Ovary (tissue), 3 donors: Measurements from ENCODE around the gene SERPINB12.

Experiments used
- POLR2A ChIP-seq: fragments of 450-650 bp; IDR thresholded peaks from one replicate; pipeline ENCODE4 v1.6.1; 2017; ENCODE audit warnings: antibody characterized with exemption, mild to moderate bottlenecking, moderate library complexity
- TF ChIP-seq, protein P1 (sequence below), 3 donors: fragments of 450-650 bp in 2 of 3; fragments of 200-600 bp in 1 of 3; IDR thresholded peaks; one replicate each; pipeline versions ENCODE4 v1.5.1 to v1.8.0; 2016 to 2022; ENCODE audit warnings: antibody characterized with exemption in 3 of 3, mild to moderate bottlenecking in 1 of 3
- donor health status: DM: no; HTN: no; CAD: no.

- no peak for TF ChIP-seq POLR2A
- TF ChIP-seq, protein P1, sequence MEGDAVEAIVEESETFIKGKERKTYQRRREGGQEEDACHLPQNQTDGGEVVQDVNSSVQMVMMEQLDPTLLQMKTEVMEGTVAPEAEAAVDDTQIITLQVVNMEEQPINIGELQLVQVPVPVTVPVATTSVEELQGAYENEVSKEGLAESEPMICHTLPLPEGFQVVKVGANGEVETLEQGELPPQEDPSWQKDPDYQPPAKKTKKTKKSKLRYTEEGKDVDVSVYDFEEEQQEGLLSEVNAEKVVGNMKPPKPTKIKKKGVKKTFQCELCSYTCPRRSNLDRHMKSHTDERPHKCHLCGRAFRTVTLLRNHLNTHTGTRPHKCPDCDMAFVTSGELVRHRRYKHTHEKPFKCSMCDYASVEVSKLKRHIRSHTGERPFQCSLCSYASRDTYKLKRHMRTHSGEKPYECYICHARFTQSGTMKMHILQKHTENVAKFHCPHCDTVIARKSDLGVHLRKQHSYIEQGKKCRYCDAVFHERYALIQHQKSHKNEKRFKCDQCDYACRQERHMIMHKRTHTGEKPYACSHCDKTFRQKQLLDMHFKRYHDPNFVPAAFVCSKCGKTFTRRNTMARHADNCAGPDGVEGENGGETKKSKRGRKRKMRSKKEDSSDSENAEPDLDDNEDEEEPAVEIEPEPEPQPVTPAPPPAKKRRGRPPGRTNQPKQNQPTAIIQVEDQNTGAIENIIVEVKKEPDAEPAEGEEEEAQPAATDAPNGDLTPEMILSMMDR (IDR thresholded peaks at IDR 0.05) = no peak
These were observed 35.9 kb upstream of the SERPINB12 start for GRCh38 chr18:63506336-63506646.
